Measurements from ENCODE around the gene COX10.

Gene COX10

DNA sequence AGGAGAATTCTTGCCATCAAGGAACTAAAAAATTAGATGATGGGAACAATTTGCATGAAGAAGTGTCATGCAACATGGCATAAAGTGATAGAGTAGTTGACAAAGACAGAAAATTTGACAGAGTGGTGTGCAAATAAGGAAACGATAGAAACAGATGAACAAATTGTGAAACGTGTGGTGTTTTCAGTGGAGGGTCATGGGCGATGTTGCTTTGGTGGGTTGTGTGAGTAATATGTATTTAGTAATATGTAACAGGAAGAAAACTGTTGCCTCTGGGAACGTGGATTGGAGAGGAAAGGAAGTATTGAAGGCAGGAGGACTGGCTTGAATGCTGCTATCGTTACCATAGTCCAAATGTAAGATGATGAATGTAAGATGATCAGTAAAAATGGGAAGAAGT is 3.6 kb downstream of the COX10 start:
- Histone ChIP-seq H3K4me3 (ENCODE audit: low read depth in 1 of 2, low read length in 2 of 2) (no peak overlapping the region), H3K9me3 (ENCODE audit: control insufficient read depth in 1 of 2, low read length in 2 of 2) (no peaks in the 10 kb centered on the region), H3K27me3 (ENCODE audit: low read depth, low read length) (no peaks in the 10 kb centered on the region), H3K27ac (ENCODE audit: low read length) (no peak overlapping the region), H3K36me3 (ENCODE audit: control insufficient read depth in 1 of 2, insufficient read depth in 2 of 2, low read length in 2 of 2) (peaks cover 0 to 16% of the 10 kb centered on the region in 2 donors), H3K4me1 (ENCODE audit: control insufficient read depth in 1 of 2, insufficient read depth in 2 of 2, low read length in 2 of 2) (peaks cover 13 to 22% of the 10 kb centered on the region in 2 donors)

DNA sequence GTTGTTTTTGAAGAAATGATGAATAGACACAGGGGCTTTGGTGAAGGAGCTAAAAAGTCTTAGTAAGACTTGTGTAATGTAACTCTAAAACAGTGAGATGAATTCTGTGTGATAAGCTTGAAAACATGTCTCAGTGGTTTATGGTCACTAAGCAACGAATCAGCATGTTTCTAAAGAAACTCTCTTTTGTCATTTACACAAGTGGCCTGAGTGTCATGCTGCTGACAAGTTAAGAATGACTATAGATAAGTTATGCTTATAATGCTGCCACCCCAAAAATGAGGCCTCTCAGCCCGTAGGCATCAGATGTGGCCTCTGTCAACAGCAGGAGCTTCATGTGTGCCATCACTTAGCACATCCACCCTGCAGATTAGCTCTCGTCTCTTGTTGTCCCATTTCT is 8.7 kb downstream of the COX10 start:
- no peaks in the 10 kb centered on the region for H3K9me3 ChIP-seq (ENCODE audit: control insufficient read depth in 1 of 2, low read length in 2 of 2)
- no peaks in the 10 kb centered on the region for H3K27me3 ChIP-seq (ENCODE audit: low read depth, low read length)
- H3K4me3 ChIP-seq (ENCODE audit: low read depth in 1 of 2, low read length in 2 of 2) = no peak overlapping the region
- H3K36me3 ChIP-seq (ENCODE audit: control insufficient read depth in 1 of 2, insufficient read depth in 2 of 2, low read length in 2 of 2) = peaks cover 0 to 30% of the 10 kb centered on the region in 2 donors
- H3K27ac ChIP-seq (ENCODE audit: low read length) = no peak overlapping the region
- H3K4me1 ChIP-seq (ENCODE audit: control insufficient read depth in 1 of 2, insufficient read depth in 2 of 2, low read length in 2 of 2) = peaks cover 0 to under 1% of the 10 kb centered on the region in 2 donors

DNA sequence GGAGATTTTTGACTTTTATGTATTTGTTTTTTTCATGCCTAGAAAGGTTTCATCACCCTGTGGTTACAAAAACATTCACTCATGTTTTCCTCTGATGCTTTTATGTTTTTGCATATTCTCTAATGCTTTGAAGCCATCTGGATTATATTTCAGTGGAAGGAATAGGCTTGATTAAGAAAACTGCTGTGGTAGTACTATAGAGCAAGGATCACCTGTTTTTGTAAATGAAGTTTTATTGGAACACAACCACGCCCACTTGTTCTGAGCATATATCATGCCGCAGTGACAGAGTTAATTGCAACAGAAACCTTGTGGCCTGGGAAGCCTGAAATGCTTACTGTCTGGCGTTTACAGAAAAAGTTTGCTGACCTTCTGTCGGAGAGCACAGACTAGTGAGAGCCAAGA is 11.5 kb downstream of the COX10 start:
- H3K27me3 ChIP-seq (ENCODE audit: low read depth, low read length) = no peaks in the 10 kb centered on the region
- peaks cover 0 to 6% of the 10 kb centered on the region in 2 donors for H3K4me1 ChIP-seq (ENCODE audit: control insufficient read depth in 1 of 2, insufficient read depth in 2 of 2, low read length in 2 of 2)
- H3K9me3 ChIP-seq (ENCODE audit: control insufficient read depth in 1 of 2, low read length in 2 of 2) = no peaks in the 10 kb centered on the region
- no peak overlapping the region for H3K4me3 ChIP-seq (ENCODE audit: low read depth in 1 of 2, low read length in 2 of 2)
- peaks cover 0 to 30% of the 10 kb centered on the region in 2 donors for H3K36me3 ChIP-seq (ENCODE audit: control insufficient read depth in 1 of 2, insufficient read depth in 2 of 2, low read length in 2 of 2)
- no peak overlapping the region for H3K27ac ChIP-seq (ENCODE audit: low read length)

DNA sequence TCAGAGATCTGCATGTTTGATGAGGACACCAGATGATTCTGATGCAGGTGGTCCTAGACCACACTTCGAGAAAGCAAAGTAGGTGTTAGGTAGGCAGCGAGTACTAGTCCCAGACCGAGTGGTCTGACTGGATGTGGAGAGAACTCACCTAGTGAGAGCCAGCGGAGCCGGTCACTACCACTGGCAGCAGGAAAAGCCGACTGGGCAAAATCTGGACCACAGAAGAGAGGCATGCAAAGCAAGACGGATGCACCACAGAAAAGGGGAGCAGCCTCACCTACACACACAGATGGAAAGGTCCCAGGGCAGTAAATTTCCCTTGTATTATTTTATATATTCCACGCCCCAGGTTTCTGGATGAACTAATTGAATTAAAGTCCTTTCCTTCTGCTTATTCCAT is 13.5 kb downstream of the COX10 start:
- peaks cover 0 to 6% of the 10 kb centered on the region in 2 donors for H3K4me1 ChIP-seq (ENCODE audit: control insufficient read depth in 1 of 2, insufficient read depth in 2 of 2, low read length in 2 of 2)
- no peaks in the 10 kb centered on the region for H3K27me3 ChIP-seq (ENCODE audit: low read depth, low read length)
- peaks cover 0 to 14% of the 10 kb centered on the region in 2 donors for H3K36me3 ChIP-seq (ENCODE audit: control insufficient read depth in 1 of 2, insufficient read depth in 2 of 2, low read length in 2 of 2)
- H3K4me3 ChIP-seq (ENCODE audit: low read depth in 1 of 2, low read length in 2 of 2) = no peak overlapping the region
- H3K27ac ChIP-seq (ENCODE audit: low read length) = no peak overlapping the region
- H3K9me3 ChIP-seq (ENCODE audit: control insufficient read depth in 1 of 2, low read length in 2 of 2) = no peaks in the 10 kb centered on the region

DNA sequence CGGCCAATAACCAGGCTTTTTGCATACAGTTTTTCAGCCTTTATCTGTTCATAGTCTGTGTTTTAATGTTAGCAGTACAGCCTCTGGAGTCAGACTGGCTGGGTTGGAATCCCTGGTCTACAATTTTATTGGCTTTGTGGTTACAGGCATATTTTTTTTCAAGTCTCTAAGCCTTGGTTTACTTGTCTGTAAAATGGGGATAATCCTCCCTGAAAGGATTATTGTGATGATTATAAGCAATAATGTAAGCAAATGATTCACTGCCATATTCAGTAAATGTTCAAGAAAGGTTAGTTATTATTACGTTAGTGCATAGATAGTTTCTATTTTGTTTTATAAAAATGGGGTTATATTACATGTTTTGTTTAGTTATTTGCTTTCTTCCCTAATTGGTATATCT is 15.7 kb downstream of the COX10 start:
- Histone ChIP-seq H3K27me3 (ENCODE audit: low read depth, low read length) (no peaks in the 10 kb centered on the region), H3K9me3 (ENCODE audit: control insufficient read depth in 1 of 2, low read length in 2 of 2) (no peaks in the 10 kb centered on the region), H3K4me3 (ENCODE audit: low read depth in 1 of 2, low read length in 2 of 2) (no peak overlapping the region), H3K27ac (ENCODE audit: low read length) (no peak overlapping the region), H3K36me3 (ENCODE audit: control insufficient read depth in 1 of 2, insufficient read depth in 2 of 2, low read length in 2 of 2) (no peaks in the 10 kb centered on the region), H3K4me1 (ENCODE audit: control insufficient read depth in 1 of 2, insufficient read depth in 2 of 2, low read length in 2 of 2) (peaks cover 0 to 6% of the 10 kb centered on the region in 2 donors)

DNA sequence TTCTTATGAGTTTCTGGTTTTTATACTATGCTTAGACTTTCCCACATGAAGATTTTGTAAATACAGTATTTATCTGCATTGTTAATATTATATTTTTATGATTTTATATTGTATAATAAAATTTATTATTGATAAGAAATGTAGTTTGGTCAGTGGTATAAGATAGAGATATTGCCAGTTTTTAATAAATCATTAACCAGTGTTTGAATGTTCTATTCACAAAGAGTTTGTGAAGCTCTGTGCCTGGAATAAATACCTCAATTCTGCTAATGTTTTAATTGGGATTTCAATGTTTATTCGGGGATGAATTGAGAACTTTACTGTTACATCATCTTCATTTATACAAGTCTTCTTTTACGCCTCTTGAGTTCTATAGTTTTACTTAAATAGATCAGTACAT is 16.9 kb downstream of the COX10 start:
- Histone ChIP-seq H3K27me3 (ENCODE audit: low read depth, low read length) (no peaks in the 10 kb centered on the region), H3K9me3 (ENCODE audit: control insufficient read depth in 1 of 2, low read length in 2 of 2) (no peaks in the 10 kb centered on the region), H3K36me3 (ENCODE audit: control insufficient read depth in 1 of 2, insufficient read depth in 2 of 2, low read length in 2 of 2) (no peaks in the 10 kb centered on the region), H3K27ac (ENCODE audit: low read length) (no peak overlapping the region), H3K4me3 (ENCODE audit: low read depth in 1 of 2, low read length in 2 of 2) (no peak overlapping the region), H3K4me1 (ENCODE audit: control insufficient read depth in 1 of 2, insufficient read depth in 2 of 2, low read length in 2 of 2) (peaks cover 0 to 6% of the 10 kb centered on the region in 2 donors)

DNA sequence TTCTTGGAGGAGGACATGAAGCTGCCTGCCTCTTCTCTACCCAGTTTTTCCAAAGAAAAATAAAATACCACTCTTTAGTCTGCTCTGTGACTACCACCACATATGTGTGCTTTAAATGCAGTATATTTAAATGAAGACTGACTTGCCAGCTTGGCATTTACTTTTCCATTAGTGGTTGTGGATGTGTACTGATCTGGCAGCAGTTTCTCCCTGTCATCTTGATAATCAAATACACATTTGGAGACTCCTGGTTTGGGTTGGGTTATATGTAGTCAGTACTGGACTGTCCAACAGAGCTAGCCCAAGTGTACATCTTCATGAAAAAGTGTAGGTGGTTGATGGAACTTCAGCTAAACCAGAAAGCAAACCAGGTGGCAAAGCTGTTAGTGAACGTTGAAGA is 19.9 kb downstream of the COX10 start:
- Histone ChIP-seq H3K27me3 (ENCODE audit: low read depth, low read length) (no peaks in the 10 kb centered on the region), H3K27ac (ENCODE audit: low read length) (no peak overlapping the region)

DNA sequence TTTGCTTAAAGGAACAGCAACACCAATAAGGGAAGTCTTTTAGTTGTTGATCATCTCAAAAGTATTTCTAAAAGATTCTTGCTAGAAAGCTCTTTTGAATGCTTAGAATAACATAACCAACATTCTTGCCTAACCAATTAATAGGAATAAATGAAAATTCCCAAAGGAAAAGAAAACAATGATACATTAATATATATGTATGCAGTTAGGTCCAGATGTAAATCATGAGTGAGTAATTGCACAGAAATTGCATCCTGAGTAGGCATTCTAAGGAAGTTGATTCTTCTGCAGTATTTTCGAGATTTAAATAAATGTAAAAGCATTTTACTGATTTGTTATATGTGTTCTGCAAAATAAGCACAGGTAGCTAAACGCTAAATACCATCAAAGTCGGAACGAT is 22.1 kb downstream of the COX10 start:
- Histone ChIP-seq H3K4me1 (ENCODE audit: control insufficient read depth in 1 of 2, insufficient read depth in 2 of 2, low read length in 2 of 2) (no peaks in the 10 kb centered on the region), H3K27ac (ENCODE audit: low read length) (no peak overlapping the region), H3K36me3 (ENCODE audit: control insufficient read depth in 1 of 2, insufficient read depth in 2 of 2, low read length in 2 of 2) (no peaks in the 10 kb centered on the region), H3K27me3 (ENCODE audit: low read depth, low read length) (no peaks in the 10 kb centered on the region), H3K4me3 (ENCODE audit: low read depth in 1 of 2, low read length in 2 of 2) (no peak overlapping the region), H3K9me3 (ENCODE audit: control insufficient read depth in 1 of 2, low read length in 2 of 2) (no peaks in the 10 kb centered on the region)

More for the DNA sequence above, 19.9 kb downstream of the COX10 start:
- no peaks in the 10 kb centered on the region for H3K9me3 ChIP-seq (ENCODE audit: control insufficient read depth in 1 of 2, low read length in 2 of 2)
- no peaks in the 10 kb centered on the region for H3K36me3 ChIP-seq (ENCODE audit: control insufficient read depth in 1 of 2, insufficient read depth in 2 of 2, low read length in 2 of 2)
- H3K4me1 ChIP-seq (ENCODE audit: control insufficient read depth in 1 of 2, insufficient read depth in 2 of 2, low read length in 2 of 2) = no peaks in the 10 kb centered on the region
- no peak overlapping the region for H3K4me3 ChIP-seq (ENCODE audit: low read depth in 1 of 2, low read length in 2 of 2)

DNA sequence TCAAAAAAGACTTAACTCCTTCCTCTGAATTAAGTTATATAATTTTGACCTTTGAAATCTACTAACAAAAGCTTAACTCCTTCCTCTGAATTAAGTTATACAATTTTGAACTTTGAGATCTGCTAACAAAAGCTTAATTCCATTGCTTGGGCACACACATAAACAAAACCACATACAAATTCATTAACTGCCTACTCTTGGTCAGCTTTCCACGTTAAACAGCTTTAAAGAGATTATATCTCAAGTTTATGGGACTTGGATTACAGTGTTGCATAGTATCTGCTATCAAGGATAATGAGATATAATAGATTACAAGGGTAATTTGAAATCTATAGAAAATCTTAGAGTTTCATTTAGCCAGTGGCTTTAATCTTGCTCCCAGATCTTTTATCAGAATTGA is 23.5 kb downstream of the COX10 start:
- Histone ChIP-seq H3K36me3 (ENCODE audit: control insufficient read depth in 1 of 2, insufficient read depth in 2 of 2, low read length in 2 of 2) (no peaks in the 10 kb centered on the region), H3K27me3 (ENCODE audit: low read depth, low read length) (no peaks in the 10 kb centered on the region), H3K9me3 (ENCODE audit: control insufficient read depth in 1 of 2, low read length in 2 of 2) (no peaks in the 10 kb centered on the region), H3K4me3 (ENCODE audit: low read depth in 1 of 2, low read length in 2 of 2) (no peak overlapping the region), H3K27ac (ENCODE audit: low read length) (no peak overlapping the region), H3K4me1 (ENCODE audit: control insufficient read depth in 1 of 2, insufficient read depth in 2 of 2, low read length in 2 of 2) (no peaks in the 10 kb centered on the region)

DNA sequence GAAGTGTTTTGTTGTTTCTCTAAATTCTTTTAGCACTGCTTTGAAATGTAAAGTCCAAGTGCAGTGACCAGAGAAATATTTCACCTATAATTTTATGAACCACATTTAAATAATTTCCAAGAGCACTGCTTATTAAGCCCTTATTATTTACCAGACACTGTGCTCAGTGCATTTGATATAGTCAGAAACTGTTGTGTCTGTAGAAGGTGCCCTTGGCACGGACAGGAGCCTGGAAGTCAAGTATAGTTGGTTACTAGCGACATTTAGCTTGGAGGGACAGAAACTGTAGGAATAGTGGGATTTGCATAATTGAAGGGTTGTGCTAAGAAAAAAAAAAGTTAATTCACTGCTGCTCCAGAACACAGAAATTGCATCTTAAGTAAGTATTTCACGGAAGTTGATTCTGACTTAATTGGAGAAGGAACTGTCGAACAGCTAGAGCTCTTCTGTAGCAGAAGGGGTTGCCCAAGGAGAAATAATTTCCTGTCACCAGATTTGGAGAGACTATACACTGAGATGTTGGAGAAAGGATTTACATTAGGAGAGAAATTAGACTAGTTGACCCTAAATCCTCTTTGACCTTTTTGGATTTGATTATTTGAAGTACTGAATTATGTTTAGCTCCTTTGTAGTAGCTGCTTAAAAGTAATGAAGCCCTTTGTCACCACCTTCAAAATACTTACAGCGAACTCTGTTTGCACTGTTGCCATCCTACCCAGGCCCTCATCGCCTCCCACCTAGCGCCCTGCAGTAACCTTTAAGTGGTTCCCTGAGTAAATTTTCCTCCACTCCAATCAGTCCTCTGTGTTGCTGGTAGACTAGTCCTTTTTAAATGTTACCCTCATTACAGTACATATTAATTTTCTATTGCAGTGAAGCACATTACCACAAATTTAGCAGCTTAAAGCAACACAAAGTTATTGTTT is 25.6 kb downstream of the COX10 start:
- Histone ChIP-seq H3K4me3 (ENCODE audit: low read depth in 1 of 2, low read length in 2 of 2) (no peak overlapping the region), H3K36me3 (ENCODE audit: control insufficient read depth in 1 of 2, insufficient read depth in 2 of 2, low read length in 2 of 2) (no peaks in the 10 kb centered on the region), H3K27me3 (ENCODE audit: low read depth, low read length) (no peaks in the 10 kb centered on the region), H3K27ac (ENCODE audit: low read length) (no peak overlapping the region), H3K4me1 (ENCODE audit: control insufficient read depth in 1 of 2, insufficient read depth in 2 of 2, low read length in 2 of 2) (no peaks in the 10 kb centered on the region), H3K9me3 (ENCODE audit: control insufficient read depth in 1 of 2, low read length in 2 of 2) (no peaks in the 10 kb centered on the region)

DNA sequence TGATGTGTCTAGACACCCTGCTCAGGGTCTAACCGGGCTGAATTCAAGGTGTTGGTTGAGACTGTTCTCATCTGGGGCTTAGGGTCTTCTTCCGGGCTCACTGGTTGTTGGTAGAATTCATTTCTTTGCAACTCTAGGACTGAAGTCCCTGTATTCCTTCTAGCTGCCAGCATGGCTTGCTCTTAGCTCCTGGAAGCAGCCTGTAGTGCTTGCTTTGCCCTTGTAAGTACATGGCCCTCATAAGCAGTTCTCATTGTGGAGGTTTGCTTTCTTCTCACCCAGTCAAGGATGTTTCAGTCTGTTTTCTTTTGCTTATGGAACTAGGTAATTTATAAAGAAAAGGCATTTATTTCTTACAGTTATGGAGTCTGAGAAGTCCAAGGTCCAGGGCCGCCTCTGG is 26.3 kb downstream of the COX10 start:
- H3K9me3 ChIP-seq (ENCODE audit: control insufficient read depth in 1 of 2, low read length in 2 of 2) = no peaks in the 10 kb centered on the region
- H3K27me3 ChIP-seq (ENCODE audit: low read depth, low read length) = no peaks in the 10 kb centered on the region
- H3K4me1 ChIP-seq (ENCODE audit: control insufficient read depth in 1 of 2, insufficient read depth in 2 of 2, low read length in 2 of 2) = no peaks in the 10 kb centered on the region
- H3K36me3 ChIP-seq (ENCODE audit: control insufficient read depth in 1 of 2, insufficient read depth in 2 of 2, low read length in 2 of 2) = no peaks in the 10 kb centered on the region
- no peak overlapping the region for H3K27ac ChIP-seq (ENCODE audit: low read length)
- no peak overlapping the region for H3K4me3 ChIP-seq (ENCODE audit: low read depth in 1 of 2, low read length in 2 of 2)

DNA sequence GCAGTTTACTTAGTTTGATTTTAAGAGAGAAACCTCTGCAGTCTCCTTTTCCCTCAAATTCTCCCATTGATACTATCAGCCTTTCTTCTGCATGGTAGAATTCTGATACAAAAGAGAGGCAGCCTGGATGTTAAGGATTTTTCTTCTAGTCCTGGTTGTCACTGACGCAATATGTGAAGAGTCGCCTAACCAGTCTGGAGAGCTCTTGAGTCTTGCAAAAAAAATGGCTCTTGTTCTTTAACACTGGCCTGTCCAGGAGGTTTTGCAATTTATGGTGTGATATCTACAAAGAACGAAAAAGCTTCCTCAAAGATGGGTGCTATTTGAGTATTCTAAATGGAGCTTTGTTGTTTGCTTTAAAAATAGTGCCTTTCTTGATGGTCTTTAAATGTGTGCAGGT is 28.9 kb downstream of the COX10 start:
- Histone ChIP-seq H3K36me3 (ENCODE audit: control insufficient read depth in 1 of 2, insufficient read depth in 2 of 2, low read length in 2 of 2) (peaks cover 0 to 6% of the 10 kb centered on the region in 2 donors), H3K9me3 (ENCODE audit: control insufficient read depth in 1 of 2, low read length in 2 of 2) (no peaks in the 10 kb centered on the region), H3K4me3 (ENCODE audit: low read depth in 1 of 2, low read length in 2 of 2) (no peak overlapping the region), H3K27ac (ENCODE audit: low read length) (no peak overlapping the region), H3K4me1 (ENCODE audit: control insufficient read depth in 1 of 2, insufficient read depth in 2 of 2, low read length in 2 of 2) (no peaks in the 10 kb centered on the region), H3K27me3 (ENCODE audit: low read depth, low read length) (no peaks in the 10 kb centered on the region)
